ENCODE results near the gene MCM8.

The MCM8 gene

DNA sequence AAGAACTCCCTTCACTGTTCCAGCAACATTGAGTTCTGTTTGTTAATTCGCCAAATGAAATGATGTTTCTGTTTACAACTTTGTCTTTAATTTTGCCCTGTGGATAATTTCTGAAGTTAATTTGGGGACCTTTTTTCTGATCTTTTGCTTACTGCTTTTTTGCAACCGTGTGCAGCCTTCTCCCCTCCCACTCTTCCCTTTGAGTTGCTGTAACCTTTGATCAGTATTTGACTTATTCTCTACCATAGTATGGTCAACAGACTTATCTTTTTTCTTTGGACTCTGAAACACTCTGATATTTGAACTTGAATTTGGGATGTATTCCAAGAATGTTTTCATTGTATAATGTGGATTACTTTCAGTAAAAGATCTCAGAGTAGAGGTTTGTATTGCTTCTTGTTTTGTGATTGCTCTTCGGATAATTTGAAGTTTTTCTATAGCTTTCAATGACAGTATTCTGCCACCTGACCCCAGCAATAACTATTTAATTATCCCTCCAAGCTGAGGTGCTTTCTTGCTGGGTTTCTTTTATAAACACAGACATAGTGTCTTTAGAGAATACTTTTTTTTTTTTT is 57.2 kb downstream of the MCM8 start:
- H3K4me3 ChIP-seq (ENCODE audit: low read depth, low read length): peak overlapping the region; percentile 90

DNA sequence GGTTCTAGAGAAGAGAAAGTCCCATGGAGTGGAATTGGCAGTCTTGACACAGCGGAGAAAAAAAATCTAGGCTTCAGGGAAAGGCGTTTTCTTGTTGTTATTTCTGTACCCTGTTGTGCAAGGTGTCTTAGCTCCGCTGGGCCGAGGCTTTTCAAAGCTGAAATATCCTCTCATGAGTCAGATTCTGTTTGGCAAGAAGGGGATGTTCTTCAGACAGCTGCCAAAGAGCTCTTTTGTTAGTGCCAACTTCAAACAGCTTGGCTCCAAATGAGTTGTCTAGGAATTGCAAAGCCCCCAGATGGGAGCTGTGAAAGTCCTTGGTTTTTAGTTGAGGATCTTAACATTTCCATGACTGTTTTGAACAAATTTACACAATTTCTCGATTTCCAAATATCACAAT is 57.8 kb downstream of the MCM8 start:
- DNase-seq: no peak
- H3K9me3 ChIP-seq: no peaks in the 10 kb centered on the region
- no peaks in the 10 kb centered on the region for H3K27me3 ChIP-seq
- H3K4me3 ChIP-seq (ENCODE audit: low read depth, low read length): peak overlapping the region; percentile 90
- H3K4me1 ChIP-seq: no peaks in the 10 kb centered on the region; the same call in 1 of the 2 replicates
- TF ChIP-seq, protein P1, sequence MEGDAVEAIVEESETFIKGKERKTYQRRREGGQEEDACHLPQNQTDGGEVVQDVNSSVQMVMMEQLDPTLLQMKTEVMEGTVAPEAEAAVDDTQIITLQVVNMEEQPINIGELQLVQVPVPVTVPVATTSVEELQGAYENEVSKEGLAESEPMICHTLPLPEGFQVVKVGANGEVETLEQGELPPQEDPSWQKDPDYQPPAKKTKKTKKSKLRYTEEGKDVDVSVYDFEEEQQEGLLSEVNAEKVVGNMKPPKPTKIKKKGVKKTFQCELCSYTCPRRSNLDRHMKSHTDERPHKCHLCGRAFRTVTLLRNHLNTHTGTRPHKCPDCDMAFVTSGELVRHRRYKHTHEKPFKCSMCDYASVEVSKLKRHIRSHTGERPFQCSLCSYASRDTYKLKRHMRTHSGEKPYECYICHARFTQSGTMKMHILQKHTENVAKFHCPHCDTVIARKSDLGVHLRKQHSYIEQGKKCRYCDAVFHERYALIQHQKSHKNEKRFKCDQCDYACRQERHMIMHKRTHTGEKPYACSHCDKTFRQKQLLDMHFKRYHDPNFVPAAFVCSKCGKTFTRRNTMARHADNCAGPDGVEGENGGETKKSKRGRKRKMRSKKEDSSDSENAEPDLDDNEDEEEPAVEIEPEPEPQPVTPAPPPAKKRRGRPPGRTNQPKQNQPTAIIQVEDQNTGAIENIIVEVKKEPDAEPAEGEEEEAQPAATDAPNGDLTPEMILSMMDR (IDR thresholded peaks at IDR 0.05; ENCODE audit: low read depth, low read length): no peak
- H3K36me3 ChIP-seq: peaks cover 33% of the 10 kb centered on the region

More for the DNA sequence above, 57.2 kb downstream of the MCM8 start:
- no peaks in the 10 kb centered on the region for H3K27me3 ChIP-seq
- DNase-seq: no peak
- H3K4me1 ChIP-seq: no peaks in the 10 kb centered on the region; the same call in 1 of the 2 replicates
- H3K9me3 ChIP-seq: no peaks in the 10 kb centered on the region
- H3K36me3 ChIP-seq: peaks cover 30% of the 10 kb centered on the region
- TF ChIP-seq, protein P1 (IDR thresholded peaks at IDR 0.05; ENCODE audit: low read depth, low read length): no peak

DNA sequence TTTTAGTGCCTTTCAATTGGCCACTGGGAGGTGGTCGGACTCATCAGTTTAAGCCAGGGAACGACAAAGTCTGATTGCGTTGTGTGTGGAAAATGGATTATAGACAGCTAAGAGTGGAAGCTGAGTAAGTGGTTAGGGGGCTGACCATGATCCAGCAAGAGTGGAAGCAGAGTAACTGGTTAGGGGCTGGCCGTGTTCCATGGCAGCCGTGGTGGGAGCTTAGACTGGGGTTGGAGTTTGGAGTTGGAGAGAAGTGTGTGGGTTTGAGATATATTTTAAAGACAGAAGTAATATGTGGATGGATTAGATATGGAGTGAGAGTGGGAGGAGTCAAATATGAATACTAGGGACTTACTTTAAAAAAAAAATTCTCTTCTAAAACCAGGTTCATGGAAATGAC is 61.7 kb downstream of the MCM8 start:
- Histone ChIP-seq H3K27me3 (no peaks in the 10 kb centered on the region), H3K9me3 (no peaks in the 10 kb centered on the region), H3K36me3 (peaks cover 43% of the 10 kb centered on the region), H3K4me1 (no peaks in the 10 kb centered on the region; the same call in 1 of the 2 replicates), H3K4me3 (ENCODE audit: low read depth, low read length) (no peak overlapping the region)
- TF ChIP-seq, protein P1 (IDR thresholded peaks at IDR 0.05; ENCODE audit: low read depth, low read length): no peak
- no peak for DNase-seq

DNA sequence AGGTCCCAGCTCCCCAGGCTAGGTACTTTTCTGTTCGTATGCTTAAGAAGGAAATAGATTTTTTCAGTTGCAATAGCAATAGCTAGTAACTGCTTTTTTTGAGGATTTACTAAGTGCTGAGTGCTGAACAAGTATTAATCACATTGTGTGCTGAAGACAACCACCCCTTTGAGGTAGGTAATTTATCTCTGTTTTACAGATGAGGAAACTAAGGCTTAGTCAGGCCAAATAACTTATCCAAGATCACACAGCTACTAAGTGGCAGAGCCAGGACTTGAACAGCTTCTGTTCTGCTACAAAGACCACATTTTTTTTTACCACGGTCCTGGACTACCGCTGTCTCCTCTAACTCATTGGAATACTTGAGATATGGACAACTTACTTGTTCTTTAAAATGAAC is 63.6 kb downstream of the MCM8 start:
- no peaks in the 10 kb centered on the region for H3K9me3 ChIP-seq
- peaks cover 43% of the 10 kb centered on the region for H3K36me3 ChIP-seq
- TF ChIP-seq, protein P1 (IDR thresholded peaks at IDR 0.05; ENCODE audit: low read depth, low read length): no peak
- no peaks in the 10 kb centered on the region for H3K27me3 ChIP-seq
- no peak for DNase-seq
- no peaks in the 10 kb centered on the region for H3K4me1 ChIP-seq
- no peak overlapping the region for H3K4me3 ChIP-seq (ENCODE audit: low read depth, low read length)

DNA sequence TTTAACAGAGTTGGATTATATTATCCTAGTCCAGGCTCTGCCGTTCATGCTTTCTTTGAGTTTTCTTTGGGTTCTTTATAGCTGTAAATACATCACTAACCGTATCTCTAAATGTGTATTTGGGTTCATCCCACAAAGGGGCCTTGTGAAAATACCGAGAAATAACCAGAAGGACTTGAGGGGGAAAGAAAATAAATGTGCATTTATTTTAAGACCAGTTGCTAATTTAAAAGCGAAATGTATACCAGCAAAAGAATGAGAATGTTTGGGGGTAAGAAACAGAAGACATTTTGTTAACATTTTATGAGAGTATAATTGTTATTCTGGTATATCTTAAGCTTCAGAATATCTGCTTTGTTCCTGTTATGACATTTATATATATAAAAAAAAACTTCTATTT is 64.5 kb downstream of the MCM8 start:
- Histone ChIP-seq H3K9me3 (no peaks in the 10 kb centered on the region), H3K27me3 (no peaks in the 10 kb centered on the region), H3K36me3 (peaks cover 36% of the 10 kb centered on the region), H3K4me3 (ENCODE audit: low read depth, low read length) (no peak overlapping the region), H3K4me1 (no peaks in the 10 kb centered on the region)
- TF ChIP-seq, protein P1 (IDR thresholded peaks at IDR 0.05; ENCODE audit: low read depth, low read length): no peak
- DNase-seq: no peak

DNA sequence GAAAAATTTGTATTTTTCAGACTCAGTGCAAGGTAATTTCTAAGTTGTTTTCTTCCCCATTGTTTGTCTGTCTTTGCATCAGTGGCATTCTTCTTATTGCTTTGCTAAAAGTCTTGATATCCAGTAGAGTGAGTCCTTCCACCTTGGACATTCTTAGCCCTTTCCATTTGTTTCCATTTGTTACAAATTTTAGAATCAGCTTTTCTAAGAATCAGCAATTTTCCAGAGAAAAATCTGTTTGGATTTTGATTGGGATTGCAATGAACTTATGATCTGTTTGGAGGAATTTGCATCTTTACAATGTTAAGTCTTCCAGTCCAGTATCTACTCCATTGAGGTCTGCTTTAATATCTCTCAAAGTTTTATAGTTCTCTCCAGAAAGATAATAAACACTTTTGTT is 67.0 kb downstream of the MCM8 start:
- peaks cover 20% of the 10 kb centered on the region for H3K36me3 ChIP-seq
- no peaks in the 10 kb centered on the region for H3K4me1 ChIP-seq
- H3K9me3 ChIP-seq: no peaks in the 10 kb centered on the region
- H3K4me3 ChIP-seq (ENCODE audit: low read depth, low read length): no peak overlapping the region
- TF ChIP-seq, protein P1 (IDR thresholded peaks at IDR 0.05; ENCODE audit: low read depth, low read length): no peak
- DNase-seq: no peak
- no peaks in the 10 kb centered on the region for H3K27me3 ChIP-seq

Data from BE2C (cell line).